GM12801 (cell line): ENCODE measurements around the gene HEPHL1.

Experiments
- CTCF ChIP-seq: IDR thresholded peaks from one replicate; pipeline ENCODE4 v1.5.1; 2011; ENCODE audit warnings: control low read depth; ENCODE audit not compliant: insufficient read length; ENCODE audit errors: extremely low read depth

Gene HEPHL1

GRCh38 chr11:94020777-94021481 lies at the start of gene HEPHL1:
Gene HEPHL1 (plus strand): TSS chr11:94021354. CDS start chr11:94021369, 15 bp downstream.
- TF ChIP-seq CTCF: no peak

GRCh38 chr11:93972790-93973189 lies 48.4 kb upstream of the HEPHL1 start:
- TF ChIP-seq CTCF: no peak

GRCh38 chr11:93974759-93975158 lies 46.4 kb upstream of the HEPHL1 start:
- no peak for TF ChIP-seq CTCF

- TF ChIP-seq CTCF: no peak
These were observed 37.5 kb upstream of the HEPHL1 start for GRCh38 chr11:93983542-93984195.

GRCh38 chr11:93984196-93984567 lies 37.0 kb upstream of the HEPHL1 start:
- no peak for TF ChIP-seq CTCF

- TF ChIP-seq CTCF: no peak
These were observed 36.2 kb upstream of the HEPHL1 start for GRCh38 chr11:93984936-93985335.

GRCh38 chr11:93986716-93987115 lies 34.4 kb upstream of the HEPHL1 start:
- no peak for TF ChIP-seq CTCF
